SK-N-SH (cell line): Measurements from ENCODE around the gene TMEM9. TPM values are rescaled to one million over a fixed set of nuclear protein-coding genes. Genes with fewer than 3 reads are reported as not detected.

Experiments
- CTCF ChIA-PET: fragments of 300-600, 350-600 bp; formaldehyde crosslinking; extraction: SDS; loops from one replicate; lab custom pipeline; 2021; lab: Yijun Ruan, JAX
- POLR2A ChIA-PET: fragments of 350-600 bp; sonication (Branson Sonifier 250); formaldehyde crosslinking; extraction: SDS; loops from one replicate; lab custom pipeline; 2020; ENCODE audit warnings: antibody characterized with exemption, inconsistent platforms; lab: Yijun Ruan, JAX
- DNase-seq: peaks from one replicate; pipeline ENCODE4 v3.0.0; 2012
- H2AFZ ChIP-seq: fragments of 200-600 bp; sonication (generic); 2 replicates; pipeline ENCODE4 v1.8.1; 2016; ENCODE audit warnings: antibody characterized with exemption, mild to moderate bottlenecking, low read depth
- H3F3A ChIP-seq: fragments of 200-600 bp; sonication (generic); replicated peaks from 2 replicates; pipeline ENCODE3; 2016; ENCODE audit warnings: antibody characterized with exemption, mild to moderate bottlenecking; ENCODE audit not compliant: insufficient read depth
- H3K27ac ChIP-seq, 2 experiments: fragments of 200-500 bp in 1 of 2; fragments of 200-600 bp in 1 of 2; sonication (Bioruptor generic) in 1 of 2; sonication (generic), shearing (Covaris generic) in 1 of 2; 2 replicates each; pipeline versions ENCODE4 v1.5.1 to v1.6.1; 2014 to 2016; ENCODE audit warnings: low read depth in 2 of 2, inconsistent platforms in 1 of 2, low read length in 1 of 2, mild to moderate bottlenecking in 1 of 2, mixed read lengths in 1 of 2
- H3K27me3 ChIP-seq: fragments of 200-600 bp; sonication (generic), shearing (Covaris generic); 2 replicates; pipeline ENCODE4 v1.6.1; 2016; ENCODE audit warnings: mixed run types; ENCODE audit not compliant: insufficient read depth
- H3K36me3 ChIP-seq, 2 experiments: fragments of 200-500 bp in 1 of 2; fragments of 200-600 bp in 1 of 2; sonication (Bioruptor generic) in 1 of 2; sonication (generic) in 1 of 2; replicated peaks in 1 of 2; 2 replicates each; pipeline versions ENCODE3 to v1.5.1; 2014 to 2016; ENCODE audit warnings: low read length in 1 of 2, mild to moderate bottlenecking in 1 of 2; ENCODE audit not compliant: insufficient read depth in 2 of 2, control insufficient read depth in 1 of 2
- H3K4me1 ChIP-seq, 2 experiments: fragments of 200-500 bp in 1 of 2; fragments of 200-600 bp in 1 of 2; sonication (Bioruptor generic) in 1 of 2; sonication (generic), shearing (Covaris generic) in 1 of 2; 2 replicates each; pipeline versions ENCODE4 v1.5.1 to v1.6.1; 2014 to 2016; ENCODE audit warnings: low read depth in 1 of 2, low read length in 1 of 2, mixed run types in 1 of 2; ENCODE audit not compliant: insufficient read depth in 2 of 2, control insufficient read depth in 1 of 2
- H3K4me2 ChIP-seq: fragments of 200-600 bp; sonication (generic), shearing (Covaris generic); 2 replicates; pipeline ENCODE4 v1.6.1; 2017; ENCODE audit warnings: mixed run types
- H3K4me3 ChIP-seq, 2 experiments: fragments of 200-500 bp in 1 of 2; fragments of 200-600 bp in 1 of 2; sonication (Bioruptor generic) in 1 of 2; sonication (generic), shearing (Covaris generic) in 1 of 2; 2 replicates each; pipeline versions ENCODE4 v1.5.1 to v1.8.1; 2014 to 2016; ENCODE audit warnings: low read depth in 2 of 2, inconsistent platforms in 1 of 2, low read length in 1 of 2, mild to moderate bottlenecking in 1 of 2, mixed read lengths in 1 of 2, moderate library complexity in 1 of 2
- H3K79me2 ChIP-seq: fragments of 200-600 bp; sonication (generic); 2 replicates; pipeline ENCODE4 v1.8.1; 2017; ENCODE audit warnings: mild to moderate bottlenecking; ENCODE audit not compliant: insufficient read depth
- H3K9ac ChIP-seq: fragments of 200-600 bp; sonication (generic); 2 replicates; pipeline ENCODE4 v1.6.1; 2017; ENCODE audit warnings: mixed run types
- H3K9me2 ChIP-seq: fragments of 200-600 bp; sonication (generic); 2 replicates; pipeline ENCODE4 v1.6.1; 2017; ENCODE audit warnings: mixed run types
- H3K9me3 ChIP-seq: fragments of 200-600 bp; sonication (generic); 2 replicates; pipeline ENCODE4 v1.6.1; 2017; ENCODE audit warnings: mixed run types, mild to moderate bottlenecking, moderate library complexity
- H4K20me1 ChIP-seq: fragments of 200-600 bp; sonication (generic); 2 replicates; pipeline ENCODE4 v1.6.1; 2017; ENCODE audit warnings: mild to moderate bottlenecking, mixed run types; ENCODE audit not compliant: insufficient read depth
- CHD2 ChIP-seq: fragments of 150-350 bp; IDR thresholded peaks from 2 replicates; pipeline ENCODE4 v1.6.1; 2018; ENCODE audit warnings: low read length; ENCODE audit not compliant: partially characterized antibody
- GABPA ChIP-seq: IDR thresholded peaks from 2 replicates; pipeline ENCODE4 v1.4.0; 2012; ENCODE audit warnings: low read depth, mild to moderate bottlenecking
- GATA2 ChIP-seq: sonication (generic); formaldehyde crosslinking; IDR thresholded peaks from 2 replicates; pipeline ENCODE4 v1.5.0; 2020; ENCODE audit warnings: mild to moderate bottlenecking, missing genetic modification reagents
- MEF2A ChIP-seq: IDR thresholded peaks from 2 replicates; pipeline ENCODE4 v1.4.0; 2012; ENCODE audit warnings: low read depth, borderline replicate concordance
- MXI1 ChIP-seq: IDR thresholded peaks from 2 replicates; pipeline ENCODE4 v1.6.1; 2012; ENCODE audit warnings: mild to moderate bottlenecking, low read depth, low read length, improper control_type of control experiment
- RAD21 ChIP-seq: IDR thresholded peaks from 2 replicates; pipeline ENCODE4 v1.6.1; 2012; ENCODE audit warnings: mild to moderate bottlenecking, low read length
- TAF1 ChIP-seq: IDR thresholded peaks from 2 replicates; pipeline ENCODE4 v1.6.1; 2012; ENCODE audit warnings: low read depth, mild to moderate bottlenecking, low read length, moderate library complexity, borderline replicate concordance
- TEAD4 ChIP-seq: IDR thresholded peaks from 2 replicates; pipeline ENCODE4 v1.4.0; 2012; ENCODE audit warnings: mild to moderate bottlenecking, borderline replicate concordance; ENCODE audit not compliant: insufficient read depth
- WGBS: methylation state at CpG from one replicate; pipeline ENCODE4 v1.1.6; 2017; ENCODE audit warnings: low lambda C conversion rate; 5-methylcytosine and 5-hydroxymethylcytosine counted together
- polyA plus RNA-seq, 3 experiments: library from polyadenylated mRNA; depleted of rRNA; stranded (reverse); fragments of >200 nt; gene quantifications; 2 replicates each; pipeline ENCODE4 v1.2.3, GENCODE V29; 2012
- TF ChIP-seq, protein P1 (sequence below): IDR thresholded peaks from 2 replicates; pipeline ENCODE4 v1.4.0; 2012; ENCODE audit warnings: low read depth, borderline replicate concordance
- TF ChIP-seq, protein P2 (sequence below): fragments of 200-600 bp; sonication (generic); IDR thresholded peaks from 2 replicates; pipeline ENCODE4 v1.6.1; 2017; ENCODE audit warnings: antibody characterized with exemption, mild to moderate bottlenecking, moderate library complexity

TMEM9 gene
- polyA plus RNA-seq, 1 of the 3 experiments (the other 2 are of a cell fraction), result 126 TPM

DNA sequence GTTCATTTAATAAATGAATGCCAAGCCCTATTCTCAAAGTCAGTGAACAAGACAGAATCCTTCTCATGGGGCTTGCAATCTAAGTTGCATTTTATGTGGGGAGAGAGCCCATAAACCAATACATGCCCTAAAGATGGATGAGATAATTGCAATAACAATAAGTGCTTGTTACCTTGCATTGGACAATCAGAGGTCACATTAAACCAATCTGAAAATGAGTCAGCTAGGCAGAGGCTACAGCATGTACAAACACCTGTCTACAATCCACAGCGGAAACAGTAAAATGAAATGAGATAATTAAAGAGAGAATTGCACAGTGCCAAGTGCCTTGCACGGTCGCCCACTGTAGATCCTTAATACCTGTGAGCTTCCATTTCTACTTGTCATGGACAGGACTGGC lies 28.9 kb upstream of the TMEM9 start:
- TF ChIP-seq, protein P1, sequence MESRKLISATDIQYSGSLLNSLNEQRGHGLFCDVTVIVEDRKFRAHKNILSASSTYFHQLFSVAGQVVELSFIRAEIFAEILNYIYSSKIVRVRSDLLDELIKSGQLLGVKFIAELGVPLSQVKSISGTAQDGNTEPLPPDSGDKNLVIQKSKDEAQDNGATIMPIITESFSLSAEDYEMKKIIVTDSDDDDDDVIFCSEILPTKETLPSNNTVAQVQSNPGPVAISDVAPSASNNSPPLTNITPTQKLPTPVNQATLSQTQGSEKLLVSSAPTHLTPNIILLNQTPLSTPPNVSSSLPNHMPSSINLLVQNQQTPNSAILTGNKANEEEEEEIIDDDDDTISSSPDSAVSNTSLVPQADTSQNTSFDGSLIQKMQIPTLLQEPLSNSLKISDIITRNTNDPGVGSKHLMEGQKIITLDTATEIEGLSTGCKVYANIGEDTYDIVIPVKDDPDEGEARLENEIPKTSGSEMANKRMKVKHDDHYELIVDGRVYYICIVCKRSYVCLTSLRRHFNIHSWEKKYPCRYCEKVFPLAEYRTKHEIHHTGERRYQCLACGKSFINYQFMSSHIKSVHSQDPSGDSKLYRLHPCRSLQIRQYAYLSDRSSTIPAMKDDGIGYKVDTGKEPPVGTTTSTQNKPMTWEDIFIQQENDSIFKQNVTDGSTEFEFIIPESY, result no peak
- TF ChIP-seq RAD21 (no peak), GATA2 (no peak), MXI1 (no peak), TAF1 (no peak)
- Histone ChIP-seq H3K4me2 (no peak overlapping the region), H3K27me3 (no peaks in the 10 kb centered on the region), H2AFZ (no peak overlapping the region), H3K9me2 (no peaks in the 10 kb centered on the region), H3K27ac (no peak overlapping the region), H3K9ac (no peak overlapping the region), H3K4me1 (peaks cover 10 to 16% of the 10 kb centered on the region in 2 experiments; a peak in 3 of 4 replicates), H3F3A (no peaks in the 10 kb centered on the region), H3K4me3 (no peak overlapping the region), H3K9me3 (no peaks in the 10 kb centered on the region), H3K36me3 (no peaks in the 10 kb centered on the region), H3K79me2 (no peaks in the 10 kb centered on the region), H4K20me1 (no peaks in the 10 kb centered on the region)
- ChIA-PET CTCF (interaction anchor here (1.4 to 3.1 kb wide), 4 partner anchors 25 to 211 kb away, joined by 3 to 26 read pairs (median 6); no protein-coding TSS in a partner anchor), POLR2A (no interaction called here)
- 98% methylated on average over 3 of the region's 3 CpGs for WGBS
- DNase-seq, result no peak

DNA sequence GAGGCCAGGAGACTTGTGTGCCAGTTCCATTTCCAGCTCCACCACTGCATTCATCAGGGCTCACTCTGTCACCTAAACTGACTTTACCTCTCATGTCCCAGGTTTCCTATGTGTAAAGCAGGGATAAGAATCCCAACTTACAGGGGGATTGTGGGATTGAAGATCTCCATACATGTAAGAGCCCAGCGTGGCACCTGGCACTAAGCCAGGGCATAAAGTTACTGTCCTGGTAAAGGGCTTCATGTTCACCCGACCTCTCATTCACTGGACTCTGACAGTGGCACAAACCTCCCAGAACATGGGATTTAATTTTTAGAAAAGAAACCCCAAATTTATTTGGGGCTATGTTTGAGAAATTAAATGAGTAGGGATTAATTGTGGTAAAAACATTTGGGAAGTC lies 27.5 kb upstream of the TMEM9 start:
- no peaks in the 10 kb centered on the region for H3K9me3 ChIP-seq
- no peak overlapping the region for H2AFZ ChIP-seq
- H3K36me3 ChIP-seq, result no peaks in the 10 kb centered on the region
- H3K79me2 ChIP-seq, result no peaks in the 10 kb centered on the region
- peaks cover 10 to 16% of the 10 kb centered on the region in 2 experiments; a peak in 3 of 4 replicates for H3K4me1 ChIP-seq
- H3K9me2 ChIP-seq, result no peaks in the 10 kb centered on the region
- no peak overlapping the region for H3K4me2 ChIP-seq
- CTCF ChIA-PET, result interaction anchor here (0.9 to 1.5 kb wide), 2 partner anchors 9 to 40 kb away, joined by 3 read pairs; no protein-coding TSS in a partner anchor
- no peak overlapping the region for H3K9ac ChIP-seq
- TF ChIP-seq GABPA, result no peak
- TF ChIP-seq MEF2A, result no peak
- TF ChIP-seq, protein P1, result no peak
- no peak for TF ChIP-seq CHD2
- TF ChIP-seq TEAD4, result no peak
- TF ChIP-seq, protein P2, sequence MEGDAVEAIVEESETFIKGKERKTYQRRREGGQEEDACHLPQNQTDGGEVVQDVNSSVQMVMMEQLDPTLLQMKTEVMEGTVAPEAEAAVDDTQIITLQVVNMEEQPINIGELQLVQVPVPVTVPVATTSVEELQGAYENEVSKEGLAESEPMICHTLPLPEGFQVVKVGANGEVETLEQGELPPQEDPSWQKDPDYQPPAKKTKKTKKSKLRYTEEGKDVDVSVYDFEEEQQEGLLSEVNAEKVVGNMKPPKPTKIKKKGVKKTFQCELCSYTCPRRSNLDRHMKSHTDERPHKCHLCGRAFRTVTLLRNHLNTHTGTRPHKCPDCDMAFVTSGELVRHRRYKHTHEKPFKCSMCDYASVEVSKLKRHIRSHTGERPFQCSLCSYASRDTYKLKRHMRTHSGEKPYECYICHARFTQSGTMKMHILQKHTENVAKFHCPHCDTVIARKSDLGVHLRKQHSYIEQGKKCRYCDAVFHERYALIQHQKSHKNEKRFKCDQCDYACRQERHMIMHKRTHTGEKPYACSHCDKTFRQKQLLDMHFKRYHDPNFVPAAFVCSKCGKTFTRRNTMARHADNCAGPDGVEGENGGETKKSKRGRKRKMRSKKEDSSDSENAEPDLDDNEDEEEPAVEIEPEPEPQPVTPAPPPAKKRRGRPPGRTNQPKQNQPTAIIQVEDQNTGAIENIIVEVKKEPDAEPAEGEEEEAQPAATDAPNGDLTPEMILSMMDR, result no peak
- TF ChIP-seq RAD21, result no peak
- TF ChIP-seq, all 33 proteins: peak for 0
- H3K27me3 ChIP-seq, result no peaks in the 10 kb centered on the region
- H3F3A ChIP-seq, result no peaks in the 10 kb centered on the region
- DNase-seq, result no peak
- H3K27ac ChIP-seq, result no peak overlapping the region
- POLR2A ChIA-PET, result no interaction called here
- H3K4me3 ChIP-seq, result no peak overlapping the region
- no peaks in the 10 kb centered on the region for H4K20me1 ChIP-seq
- WGBS, result 57% methylated on average over 2 of the region's 2 CpGs
